Measurements from ENCODE around the gene UPK1B.
A peak's percentile ranks its signal among the peaks of the same experiment; 100 is the strongest.
"Not testable (repeated sequence)": the region's sequence is repeated elsewhere in the genome, so short reads cannot be mapped to it uniquely, and the experiment has no call there.

The UPK1B gene

GRCh38 chr3:119223511-119223910 lies 50.1 kb downstream of the UPK1B start:
- DNase-seq (ENCODE audit: low read depth in 2 of 2) = no peak

GRCh38 chr3:119225121-119225520 lies 51.7 kb downstream of the UPK1B start:
- no peak for DNase-seq (ENCODE audit: low read depth in 2 of 2)

GRCh38 chr3:119227070-119227850 lies 53.9 kb downstream of the UPK1B start:
- no peak for DNase-seq (ENCODE audit: low read depth in 2 of 2)

- no peak for DNase-seq (ENCODE audit: low read depth in 2 of 2)
Observed at GRCh38 chr3:119228373-119229145, 55.2 kb downstream of the UPK1B start.

DNA sequence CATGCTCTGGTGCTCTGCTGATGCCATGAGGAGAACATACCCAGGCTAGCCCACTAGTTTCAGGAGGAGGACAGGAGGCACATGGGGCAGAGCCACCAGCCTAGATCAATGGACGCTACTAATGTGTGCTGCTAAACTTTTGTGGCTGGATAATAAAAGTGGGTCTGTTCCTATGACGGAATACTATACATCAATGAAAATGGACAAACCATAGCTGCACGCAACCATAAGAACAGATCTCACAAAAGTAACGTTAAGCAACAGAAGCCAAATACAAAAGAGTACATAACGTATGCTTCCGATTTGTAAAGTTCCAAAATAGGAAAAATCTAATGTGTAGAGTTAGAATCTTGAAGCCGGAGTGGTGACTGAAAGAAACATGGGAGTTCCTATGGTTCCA lies 55.8 kb downstream of the UPK1B start:
- no peak for DNase-seq (ENCODE audit: low read depth in 2 of 2)

DNA sequence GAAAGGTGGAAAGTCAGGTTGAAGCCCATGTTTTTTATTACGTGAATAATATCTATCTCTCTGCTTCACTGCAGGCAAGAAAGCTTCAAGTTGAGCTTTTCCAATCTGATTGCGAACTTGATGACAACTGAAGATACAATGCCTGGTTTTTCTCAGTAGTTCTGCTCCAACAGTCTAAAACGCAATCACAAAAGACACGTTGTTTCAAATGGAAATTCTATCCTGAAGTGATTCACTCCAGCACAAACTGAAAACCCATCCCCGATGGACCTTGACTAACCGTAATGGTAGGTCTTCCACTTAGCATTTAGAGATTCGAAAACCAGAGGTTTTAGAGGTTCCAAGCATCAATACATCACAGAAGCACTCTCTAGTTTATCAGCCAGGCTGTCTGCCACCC lies 56.7 kb downstream of the UPK1B start:
- no peak for DNase-seq (ENCODE audit: low read depth in 2 of 2)

GRCh38 chr3:119230745-119231144 lies 57.3 kb downstream of the UPK1B start:
- DNase-seq (ENCODE audit: low read depth in 2 of 2) = no peak

DNA sequence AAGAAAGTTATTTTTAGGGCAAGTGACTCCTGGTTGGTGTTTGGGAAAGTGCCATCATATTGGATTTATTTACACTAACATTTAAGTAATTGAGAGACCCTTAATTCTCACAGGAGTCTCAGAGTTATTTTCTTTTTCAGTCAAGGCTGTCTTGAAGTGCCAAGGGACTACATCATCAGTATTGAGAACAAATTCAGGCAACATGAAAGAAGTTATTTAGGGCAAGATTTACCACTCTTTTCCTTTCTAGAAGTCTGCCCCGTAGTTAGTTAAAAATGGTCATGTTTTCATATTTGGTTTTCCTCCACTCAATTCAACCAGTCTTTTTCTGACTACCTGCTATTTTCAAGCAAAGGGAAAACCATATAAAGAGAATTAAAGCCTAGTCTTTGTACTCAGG lies 61.2 kb downstream of the UPK1B start:
- no peak for DNase-seq (ENCODE audit: low read depth in 2 of 2)

- no peak for DNase-seq (ENCODE audit: low read depth in 2 of 2)
Observed at GRCh38 chr3:119235151-119235550, 61.8 kb downstream of the UPK1B start.

- DNase-seq (ENCODE audit: low read depth in 2 of 2) = peak in 1 of 2 donors; percentile 16
Observed at GRCh38 chr3:119236756-119237155, 63.4 kb downstream of the UPK1B start.

- no peak for DNase-seq (ENCODE audit: low read depth in 2 of 2)
Observed at GRCh38 chr3:119237299-119237698, 63.9 kb downstream of the UPK1B start.

- DNase-seq (ENCODE audit: low read depth in 2 of 2) = no peak
Observed at GRCh38 chr3:119238363-119238762, 65.0 kb downstream of the UPK1B start.

- no peak for DNase-seq (ENCODE audit: low read depth in 2 of 2)
Observed at GRCh38 chr3:119239206-119239820, 65.9 kb downstream of the UPK1B start.

GRCh38 chr3:119240101-119240590 lies 66.7 kb downstream of the UPK1B start:
- no peak for DNase-seq (ENCODE audit: low read depth in 2 of 2)

DNA sequence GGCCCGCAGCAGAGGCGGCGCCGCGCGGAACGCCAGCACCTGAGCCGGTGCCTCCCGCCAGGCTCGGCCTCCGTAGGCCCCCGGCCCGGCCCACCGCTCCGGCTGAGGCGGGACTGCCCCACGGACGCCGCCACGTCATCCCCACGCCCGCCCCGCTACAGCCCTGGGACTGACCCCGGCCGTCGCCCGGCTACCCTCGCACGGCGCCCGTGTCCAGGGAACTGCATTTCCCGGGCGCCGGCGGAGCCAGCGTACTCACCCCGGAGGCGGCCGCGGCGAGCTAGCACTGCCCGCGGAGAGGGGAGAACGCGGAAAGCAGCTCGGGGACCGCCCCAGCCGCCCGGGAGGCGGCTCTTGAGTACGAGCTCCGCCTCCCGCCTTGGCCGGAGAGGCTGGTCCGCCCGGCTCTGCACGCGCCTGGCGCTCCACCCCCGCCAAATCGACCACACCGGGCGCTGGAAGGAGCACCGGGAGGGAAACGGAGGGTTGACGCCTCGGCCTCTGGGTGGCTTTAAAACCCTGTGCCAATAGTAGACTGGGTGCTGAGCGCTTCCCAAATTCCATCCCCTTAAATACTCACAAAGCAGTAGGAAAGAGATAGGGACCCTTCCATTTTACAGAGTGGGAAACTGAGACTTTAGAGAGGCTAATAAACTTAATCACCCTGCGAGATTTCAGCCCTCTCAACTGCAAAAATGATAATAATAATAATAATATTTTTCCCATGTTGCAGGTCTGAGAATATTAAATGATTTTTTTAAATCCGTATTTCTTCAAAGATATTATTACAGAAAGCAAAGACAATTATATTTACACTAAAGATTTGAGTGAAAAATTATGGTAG lies 67.4 kb downstream of the UPK1B start, which contains the start of gene B4GALT4:
Gene B4GALT4, minus strand, starts transcription at position 288 of the 844 bp plus-strand sequence. CDS start 10,779 bp downstream, outside the sequence.
- peak; percentile 35 to 39 for DNase-seq (ENCODE audit: low read depth in 2 of 2)

- not testable (repeated sequence) for DNase-seq (ENCODE audit: low read depth in 2 of 2)
Observed at GRCh38 chr3:119242387-119243057, 69.1 kb downstream of the UPK1B start.

DNA sequence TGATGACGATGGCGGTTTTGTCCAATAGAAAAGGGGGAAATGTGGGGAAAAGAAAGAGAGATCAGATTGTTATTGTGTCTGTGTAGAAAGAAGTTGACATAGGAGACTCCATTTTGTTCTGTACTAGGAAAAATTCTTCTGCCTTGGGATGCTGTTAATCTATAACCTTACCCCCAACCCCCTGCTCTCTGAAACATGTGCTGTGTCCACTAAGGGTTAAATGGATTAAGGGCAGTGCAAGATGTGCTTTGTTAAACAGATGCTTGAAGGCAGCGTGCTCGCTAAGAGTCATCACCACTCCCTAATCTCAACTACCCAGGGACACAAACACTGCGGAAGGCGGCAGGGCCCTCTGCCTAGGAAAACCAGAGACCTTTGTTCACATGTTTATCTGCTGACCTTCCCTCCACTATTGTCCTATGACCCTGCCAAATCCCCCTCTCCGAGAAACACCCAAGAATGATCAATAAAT lies 69.7 kb downstream of the UPK1B start:
- not testable (repeated sequence) for DNase-seq (ENCODE audit: low read depth in 2 of 2)

- DNase-seq (ENCODE audit: low read depth in 2 of 2) = no peak
Observed at GRCh38 chr3:119243712-119244111, 70.3 kb downstream of the UPK1B start.

DNA sequence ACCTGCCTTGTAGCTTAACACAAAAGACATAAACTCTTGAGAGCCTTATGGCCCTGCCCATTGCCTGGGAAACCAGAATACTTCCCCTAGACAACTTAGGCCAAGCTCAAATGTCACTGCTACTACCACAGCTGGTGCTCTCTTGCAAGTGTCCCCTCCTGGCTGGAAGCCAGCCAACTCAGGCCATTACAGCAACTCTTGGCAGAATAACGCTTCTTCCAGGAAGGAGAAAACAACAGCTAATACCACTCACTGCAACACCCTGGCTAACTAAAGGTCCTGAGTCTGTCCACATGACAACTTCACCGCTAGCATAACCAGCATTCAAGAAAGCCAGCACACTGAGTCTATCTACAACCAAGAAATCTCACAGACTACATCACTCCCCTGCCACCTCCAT lies 72.4 kb downstream of the UPK1B start:
- no peak for DNase-seq (ENCODE audit: low read depth in 2 of 2)

Data from activated CD8-positive, alpha-beta memory T cell treated with anti-CD3 and anti-CD28 coated beads for 4 hours (primary cell).